GM12878 (cell line): ENCODE measurements around the gene TSSK3. TPM values are rescaled to one million over a fixed set of nuclear protein-coding genes. Genes with fewer than 3 reads are reported as not detected.
A peak's percentile ranks its signal among the peaks of the same experiment; 100 is the strongest.

Source experiments
- BRCA1 ChIP-seq: IDR thresholded peaks from 2 replicates; pipeline ENCODE4 v1.6.1; 2011; ENCODE audit warnings: low read depth, low read length, improper control_type of control experiment
- CREM ChIP-seq: IDR thresholded peaks from 2 replicates; pipeline ENCODE4 v1.6.1; 2014; ENCODE audit warnings: antibody characterized with exemption, low read depth
- EED ChIP-seq: sonication (generic); IDR thresholded peaks from 2 replicates; pipeline ENCODE4 v1.6.1; 2016; ENCODE audit warnings: antibody characterized with exemption, low read depth
- HDGF ChIP-seq: fragments of 450-650 bp; IDR thresholded peaks from 2 replicates; pipeline ENCODE4 v1.6.1; 2016; ENCODE audit warnings: antibody characterized with exemption
- MTA3 ChIP-seq: IDR thresholded peaks from 2 replicates; pipeline ENCODE4 v1.6.1; 2012; ENCODE audit warnings: low read length, inconsistent platforms, borderline replicate concordance
- MYC ChIP-seq: IDR thresholded peaks from 2 replicates; pipeline ENCODE4 v1.6.1; 2011; ENCODE audit warnings: mild to moderate bottlenecking, low read length, moderate library complexity, inconsistent platforms; ENCODE audit not compliant: insufficient read depth, insufficient replicate concordance, insufficient read length, severe bottlenecking
- NR2F1 ChIP-seq: fragments of 450-650 bp; conservative IDR thresholded peaks from 2 replicates; pipeline ENCODE4 v1.6.1; 2017; ENCODE audit warnings: mild to moderate bottlenecking
- PAX8 ChIP-seq: fragments of 450-650 bp; IDR thresholded peaks from 2 replicates; pipeline ENCODE4 v1.6.1; 2017; ENCODE audit warnings: mild to moderate bottlenecking, moderate library complexity
- RB1 ChIP-seq: fragments of 450-650 bp; formaldehyde crosslinking; IDR thresholded peaks from 2 replicates; pipeline ENCODE4 v1.6.1; 2017; ENCODE audit warnings: mild to moderate bottlenecking, borderline replicate concordance
- SKIL ChIP-seq: fragments of 450-650 bp; IDR thresholded peaks from 2 replicates; pipeline ENCODE4 v1.6.1; 2017; ENCODE audit warnings: mild to moderate bottlenecking, low read depth, inconsistent platforms; ENCODE audit not compliant: poor library complexity, severe bottlenecking
- SMARCA5 ChIP-seq: fragments of 450-650 bp; IDR thresholded peaks from 2 replicates; pipeline ENCODE4 v1.6.1; 2017; ENCODE audit warnings: mild to moderate bottlenecking
- SMC3 ChIP-seq: IDR thresholded peaks from 2 replicates; pipeline ENCODE4 v1.6.1; 2011; ENCODE audit warnings: low read length, improper control_type of control experiment, borderline replicate concordance
- YY1 ChIP-seq: IDR thresholded peaks from 2 replicates; pipeline ENCODE4 v1.6.1; 2011; ENCODE audit warnings: low read depth, mild to moderate bottlenecking, low read length
- ZBTB11 ChIP-seq: fragments of 450-650 bp; formaldehyde crosslinking; IDR thresholded peaks from 2 replicates; pipeline ENCODE4 v1.5.0; 2022; ENCODE audit warnings: mild to moderate bottlenecking, missing genetic modification characterization
- ZSCAN29 ChIP-seq: fragments of 450-650 bp; IDR thresholded peaks from 2 replicates; pipeline ENCODE4 v1.6.1; 2017; ENCODE audit warnings: mild to moderate bottlenecking, moderate library complexity
- polyA plus RNA-seq, 11 experiments: library from polyadenylated mRNA; depleted of rRNA in 4 of 11; unstranded in 6 of 11; stranded (reverse) in 5 of 11; fragments of >200 nt; fragmentation: Nextera tagmentation in 4 of 11; fragmentation: Illumina TruSeq in 1 of 11; extraction: Ambion mirVana in 4 of 11; extraction: Trizol in 1 of 11; gene quantifications; 1 replicate in 1 of 11; 2 replicates in 10 of 11; pipeline versions ENCODE4 v1.2.1 to v1.2.3, GENCODE V29; 2011 to 2016; ENCODE audit warnings: inconsistent platforms in 2 of 11, missing spikeins in 2 of 11, low read depth in 1 of 11
- total RNA-seq, 4 experiments: library from RNA; depleted of rRNA in 3 of 4; stranded (reverse); fragments of >200 nt in 3 of 4; fragmentation: Illumina TruSeq in 1 of 4; extraction: Trizol in 1 of 4; gene quantifications; 2 replicates each; pipeline versions ENCODE4 v1.2.1 to v1.2.3, GENCODE V29; 2013 to 2021
- TF ChIP-seq, protein P1 (sequence below): IDR thresholded peaks from 2 replicates; pipeline ENCODE4 v1.6.1; 2011; ENCODE audit warnings: borderline replicate concordance, low read depth, mild to moderate bottlenecking, moderate library complexity, mixed read lengths, low read length; ENCODE audit not compliant: insufficient read depth; ENCODE audit errors: extremely low read length
- TF ChIP-seq, protein P2 (sequence below): IDR thresholded peaks from 2 replicates; pipeline ENCODE4 v1.6.1; 2011; ENCODE audit warnings: borderline replicate concordance, low read depth, mild to moderate bottlenecking, moderate library complexity, low read length; ENCODE audit not compliant: insufficient read depth, poor library complexity, severe bottlenecking
- TF ChIP-seq, protein P3 (sequence below): fragments of 450-650 bp; IDR thresholded peaks from 2 replicates; pipeline ENCODE4 v1.6.1; 2017; ENCODE audit warnings: mild to moderate bottlenecking, moderate library complexity

The TSSK3 gene
- total and polyA plus RNA-seq, 10 of the 15 experiments (the other 5 are each of a cell fraction or from before 2014, with no cell fraction given): 0.42 to 0.82 (median 0.60) TPM

- TF ChIP-seq, protein P1, sequence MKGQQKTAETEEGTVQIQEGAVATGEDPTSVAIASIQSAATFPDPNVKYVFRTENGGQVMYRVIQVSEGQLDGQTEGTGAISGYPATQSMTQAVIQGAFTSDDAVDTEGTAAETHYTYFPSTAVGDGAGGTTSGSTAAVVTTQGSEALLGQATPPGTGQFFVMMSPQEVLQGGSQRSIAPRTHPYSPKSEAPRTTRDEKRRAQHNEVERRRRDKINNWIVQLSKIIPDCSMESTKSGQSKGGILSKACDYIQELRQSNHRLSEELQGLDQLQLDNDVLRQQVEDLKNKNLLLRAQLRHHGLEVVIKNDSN: no peak
- TF ChIP-seq, protein P2, sequence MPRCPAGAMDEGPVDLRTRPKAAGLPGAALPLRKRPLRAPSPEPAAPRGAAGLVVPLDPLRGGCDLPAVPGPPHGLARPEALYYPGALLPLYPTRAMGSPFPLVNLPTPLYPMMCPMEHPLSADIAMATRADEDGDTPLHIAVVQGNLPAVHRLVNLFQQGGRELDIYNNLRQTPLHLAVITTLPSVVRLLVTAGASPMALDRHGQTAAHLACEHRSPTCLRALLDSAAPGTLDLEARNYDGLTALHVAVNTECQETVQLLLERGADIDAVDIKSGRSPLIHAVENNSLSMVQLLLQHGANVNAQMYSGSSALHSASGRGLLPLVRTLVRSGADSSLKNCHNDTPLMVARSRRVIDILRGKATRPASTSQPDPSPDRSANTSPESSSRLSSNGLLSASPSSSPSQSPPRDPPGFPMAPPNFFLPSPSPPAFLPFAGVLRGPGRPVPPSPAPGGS: peak; percentile 83
- TF ChIP-seq SMC3 (no peak), YY1 (0 out of 2 replicates have a peak, but pooled peaks have one; percentile 19), BRCA1 (no peak), SMARCA5 (no peak), SKIL (no peak), EED (peak; percentile 73), MYC (no peak), CREM (peak; percentile 32; the same call in 1 of the 2 replicates), HDGF (peak; percentile 48; the same call in 1 of the 2 replicates), PAX8 (no peak), ZBTB11 (no peak), RB1 (peak; percentile 70; the same call in 1 of the 2 replicates), NR2F1 (no peak), MTA3 (no peak), ZSCAN29 (no peak)
- TF ChIP-seq, protein P3, sequence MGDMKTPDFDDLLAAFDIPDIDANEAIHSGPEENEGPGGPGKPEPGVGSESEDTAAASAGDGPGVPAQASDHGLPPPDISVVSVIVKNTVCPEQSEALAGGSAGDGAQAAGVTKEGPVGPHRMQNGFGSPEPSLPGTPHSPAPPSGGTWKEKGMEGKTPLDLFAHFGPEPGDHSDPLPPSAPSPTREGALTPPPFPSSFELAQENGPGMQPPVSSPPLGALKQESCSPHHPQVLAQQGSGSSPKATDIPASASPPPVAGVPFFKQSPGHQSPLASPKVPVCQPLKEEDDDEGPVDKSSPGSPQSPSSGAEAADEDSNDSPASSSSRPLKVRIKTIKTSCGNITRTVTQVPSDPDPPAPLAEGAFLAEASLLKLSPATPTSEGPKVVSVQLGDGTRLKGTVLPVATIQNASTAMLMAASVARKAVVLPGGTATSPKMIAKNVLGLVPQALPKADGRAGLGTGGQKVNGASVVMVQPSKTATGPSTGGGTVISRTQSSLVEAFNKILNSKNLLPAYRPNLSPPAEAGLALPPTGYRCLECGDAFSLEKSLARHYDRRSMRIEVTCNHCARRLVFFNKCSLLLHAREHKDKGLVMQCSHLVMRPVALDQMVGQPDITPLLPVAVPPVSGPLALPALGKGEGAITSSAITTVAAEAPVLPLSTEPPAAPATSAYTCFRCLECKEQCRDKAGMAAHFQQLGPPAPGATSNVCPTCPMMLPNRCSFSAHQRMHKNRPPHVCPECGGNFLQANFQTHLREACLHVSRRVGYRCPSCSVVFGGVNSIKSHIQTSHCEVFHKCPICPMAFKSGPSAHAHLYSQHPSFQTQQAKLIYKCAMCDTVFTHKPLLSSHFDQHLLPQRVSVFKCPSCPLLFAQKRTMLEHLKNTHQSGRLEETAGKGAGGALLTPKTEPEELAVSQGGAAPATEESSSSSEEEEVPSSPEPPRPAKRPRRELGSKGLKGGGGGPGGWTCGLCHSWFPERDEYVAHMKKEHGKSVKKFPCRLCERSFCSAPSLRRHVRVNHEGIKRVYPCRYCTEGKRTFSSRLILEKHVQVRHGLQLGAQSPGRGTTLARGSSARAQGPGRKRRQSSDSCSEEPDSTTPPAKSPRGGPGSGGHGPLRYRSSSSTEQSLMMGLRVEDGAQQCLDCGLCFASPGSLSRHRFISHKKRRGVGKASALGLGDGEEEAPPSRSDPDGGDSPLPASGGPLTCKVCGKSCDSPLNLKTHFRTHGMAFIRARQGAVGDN: no peak
Observed at GRCh38 chr1:32336963-32337675, 25.2 kb upstream of the TSSK3 start (continued).
